HG02885 (cell line): ENCODE results near the gene TLCD1.
A peak's percentile ranks its signal among the peaks of the same experiment; 100 is the strongest.
"Not testable (repeated sequence)": the region's sequence is repeated elsewhere in the genome, so short reads cannot be mapped to it uniquely, and the experiment has no call there.

Experiments used
- ATAC-seq: cut with Tn5 transposase; IDR thresholded peaks from one replicate; pipeline ENCODE4 v1.9.1; 2021; ENCODE audit warnings: mild to moderate bottlenecking; ENCODE audit not compliant: unreplicated experiment, poor library complexity

Gene TLCD1

GRCh38 chr17:28735242-28735722, 9.2 kb upstream of the TLCD1 start:
- no peak for ATAC-seq

GRCh38 chr17:28734712-28735241, 8.7 kb upstream of the TLCD1 start:
- no peak for ATAC-seq

- ATAC-seq, result no peak
Observed at GRCh38 chr17:28733346-28733745, 7.3 kb upstream of the TLCD1 start.

- ATAC-seq, result no peak
Observed at GRCh38 chr17:28729950-28730330, 3.9 kb upstream of the TLCD1 start.

- peak; percentile 47 for ATAC-seq
Observed at GRCh38 chr17:28728364-28729200, 2.5 kb upstream of the TLCD1 start, which contains the start of gene NEK8. Gene NEK8, plus strand, starts transcription at chr17:28728788. Its CDS starts 26 bp downstream, at chr17:28728814.

- peak; percentile 54 for ATAC-seq
Observed at GRCh38 chr17:28726627-28727491, 826 bp upstream of the TLCD1 start.

GRCh38 chr17:28725660-28726225, 290 bp downstream of the TLCD1 start:
- ATAC-seq, result peak; percentile 0

- no peak for ATAC-seq
Observed at GRCh38 chr17:28725166-28725659, 820 bp downstream of the TLCD1 start.

- no peak for ATAC-seq
Observed at GRCh38 chr17:28724500-28725165, 1.4 kb downstream of the TLCD1 start.

GRCh38 chr17:28723836-28724499, 2.1 kb downstream of the TLCD1 start:
- not testable (repeated sequence) for ATAC-seq

GRCh38 chr17:28723159-28723835, 2.7 kb downstream of the TLCD1 start:
- no peak for ATAC-seq

- ATAC-seq, result no peak
Observed at GRCh38 chr17:28722417-28723158, 3.4 kb downstream of the TLCD1 start.

GRCh38 chr17:28720997-28721329, 5.1 kb downstream of the TLCD1 start:
- ATAC-seq, result not testable (repeated sequence)

- ATAC-seq, result no peak
Observed at GRCh38 chr17:28720247-28720996, 5.6 kb downstream of the TLCD1 start.

GRCh38 chr17:28719021-28719433, 7.0 kb downstream of the TLCD1 start:
- no peak for ATAC-seq

- ATAC-seq, result no peak
Observed at GRCh38 chr17:28718333-28719020, 7.6 kb downstream of the TLCD1 start.
